AG09309 (cell line): ENCODE data around the gene LRRC8B.

Source experiments
- DNase-seq: peaks from one replicate; pipeline ENCODE4 v3.0.0-alpha.2; 2010; ENCODE audit warnings: low read depth
- H3K4me3 ChIP-seq: 2 replicates; pipeline ENCODE4 v1.5.1; 2011; ENCODE audit warnings: mild to moderate bottlenecking, low read depth, low read length, moderate library complexity; ENCODE audit not compliant: control insufficient read depth
- CTCF ChIP-seq: IDR thresholded peaks from 2 replicates; pipeline ENCODE4 v1.5.1; 2011; ENCODE audit warnings: mild to moderate bottlenecking, low read depth, low read length, inconsistent platforms; ENCODE audit not compliant: insufficient read depth, control insufficient read depth; ENCODE audit errors: missing control alignments

LRRC8B gene

GRCh38 chr1:89605692-89606091, 81.1 kb downstream of the LRRC8B start:
- TF ChIP-seq CTCF, result no peak
- no peak for DNase-seq

GRCh38 chr1:89606227-89606980, 81.8 kb downstream of the LRRC8B start:
- no peak for DNase-seq
- H3K4me3 ChIP-seq, result no peak overlapping the region
- TF ChIP-seq CTCF, result no peak

More at GRCh38 chr1:89605692-89606091, 81.1 kb downstream of the LRRC8B start:
- no peak overlapping the region for H3K4me3 ChIP-seq

- no peak for TF ChIP-seq CTCF
- no peak overlapping the region for H3K4me3 ChIP-seq
- DNase-seq, result no peak
Measured at GRCh38 chr1:89607156-89607555, 82.5 kb downstream of the LRRC8B start.

- DNase-seq, result no peak
- H3K4me3 ChIP-seq, result no peak overlapping the region
- TF ChIP-seq CTCF, result no peak
Measured at GRCh38 chr1:89607586-89608318, 83.1 kb downstream of the LRRC8B start.

GRCh38 chr1:89608319-89608983, 83.8 kb downstream of the LRRC8B start:
- no peak for DNase-seq
- no peak for TF ChIP-seq CTCF
- H3K4me3 ChIP-seq, result no peak overlapping the region

GRCh38 chr1:89608984-89609725, 84.5 kb downstream of the LRRC8B start:
- H3K4me3 ChIP-seq, result no peak overlapping the region
- no peak for TF ChIP-seq CTCF
- DNase-seq, result no peak
